Stimulated activated CD8-positive, alpha-beta memory T cell treated with anti-CD3 and anti-CD28 coated beads, Interleukin-2, amount 100 ng/mL, for 48 hours (primary cell): ENCODE data around the gene GGA2.
"Not testable (repeated sequence)": the region's sequence is repeated elsewhere in the genome, so short reads cannot be mapped to it uniquely, and the experiment has no call there.

Source experiments
- DNase-seq, 2 donors: peaks; one replicate each; pipeline ENCODE4 v3.0.0-alpha.2; 2020; ENCODE audit warnings: low read depth in 2 of 2

Gene GGA2

GRCh38 chr16:23478566-23478965 lies 31.7 kb downstream of the GGA2 start:
- DNase-seq, result no peak

DNA sequence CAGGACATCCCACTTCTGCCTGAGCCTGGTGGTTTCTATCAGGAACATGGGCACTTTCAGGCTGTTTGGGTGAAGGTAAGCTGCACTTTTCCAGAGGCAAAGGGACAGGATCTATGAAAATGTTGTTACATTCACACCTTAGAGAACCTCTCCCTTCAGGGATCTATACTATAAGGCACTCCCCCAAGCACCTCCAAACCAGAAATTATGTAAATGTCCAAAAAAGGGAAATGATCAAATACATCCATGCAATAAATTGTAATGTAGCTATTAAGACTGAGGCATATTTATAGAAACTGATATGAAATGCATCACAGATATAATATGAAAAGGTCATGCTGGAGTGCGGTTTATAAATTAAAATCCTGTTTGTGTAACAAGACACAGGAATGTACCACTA lies 34.0 kb downstream of the GGA2 start:
- no peak for DNase-seq

DNA sequence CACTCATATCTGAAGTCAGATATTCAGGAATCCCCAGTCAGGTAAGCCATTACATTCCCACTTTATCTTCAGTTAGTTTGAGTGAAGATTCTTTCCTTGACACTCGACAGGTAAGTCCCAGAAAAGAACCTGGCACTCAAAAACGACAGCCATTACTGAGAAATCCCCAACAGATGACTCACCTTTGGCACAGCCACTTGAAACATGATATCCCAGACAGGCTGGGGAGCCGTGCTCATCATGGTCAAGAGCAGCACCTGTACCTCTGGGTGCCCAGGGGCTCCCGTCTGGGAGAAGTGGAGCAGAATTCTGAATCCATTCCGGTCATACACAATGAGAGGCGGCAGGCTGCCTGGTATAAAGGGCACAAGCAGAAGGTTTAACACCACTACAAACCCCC lies 40.5 kb downstream of the GGA2 start:
- no peak for DNase-seq

- no peak for DNase-seq
Observed at GRCh38 chr16:23466162-23466885, 44.0 kb downstream of the GGA2 start.

DNA sequence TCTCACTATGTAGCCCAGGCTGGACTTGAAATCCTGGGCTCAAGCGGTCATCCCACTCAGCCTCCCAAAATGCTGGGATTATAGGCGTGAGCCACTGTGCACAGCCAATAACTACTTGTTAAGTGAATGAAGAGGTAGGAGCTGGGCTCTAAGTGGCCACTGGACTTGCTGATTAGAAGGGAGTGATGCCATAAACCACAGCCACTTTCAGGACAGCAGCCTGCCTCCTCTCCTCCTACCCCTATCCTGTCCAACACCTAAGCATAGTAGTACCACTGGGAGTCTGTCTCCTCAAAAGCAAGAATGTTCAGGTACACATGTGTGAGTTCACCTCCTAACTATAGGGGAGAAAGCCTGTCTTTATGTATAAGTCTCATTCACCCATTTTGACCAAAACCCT lies 45.1 kb downstream of the GGA2 start:
- DNase-seq, result no peak

- DNase-seq, result no peak
Observed at GRCh38 chr16:23464196-23464595, 46.1 kb downstream of the GGA2 start.

- DNase-seq, result not testable (repeated sequence)
Observed at GRCh38 chr16:23462994-23463393, 47.3 kb downstream of the GGA2 start.

- DNase-seq, result no peak
Observed at GRCh38 chr16:23453338-23454052, 56.8 kb downstream of the GGA2 start.

DNA sequence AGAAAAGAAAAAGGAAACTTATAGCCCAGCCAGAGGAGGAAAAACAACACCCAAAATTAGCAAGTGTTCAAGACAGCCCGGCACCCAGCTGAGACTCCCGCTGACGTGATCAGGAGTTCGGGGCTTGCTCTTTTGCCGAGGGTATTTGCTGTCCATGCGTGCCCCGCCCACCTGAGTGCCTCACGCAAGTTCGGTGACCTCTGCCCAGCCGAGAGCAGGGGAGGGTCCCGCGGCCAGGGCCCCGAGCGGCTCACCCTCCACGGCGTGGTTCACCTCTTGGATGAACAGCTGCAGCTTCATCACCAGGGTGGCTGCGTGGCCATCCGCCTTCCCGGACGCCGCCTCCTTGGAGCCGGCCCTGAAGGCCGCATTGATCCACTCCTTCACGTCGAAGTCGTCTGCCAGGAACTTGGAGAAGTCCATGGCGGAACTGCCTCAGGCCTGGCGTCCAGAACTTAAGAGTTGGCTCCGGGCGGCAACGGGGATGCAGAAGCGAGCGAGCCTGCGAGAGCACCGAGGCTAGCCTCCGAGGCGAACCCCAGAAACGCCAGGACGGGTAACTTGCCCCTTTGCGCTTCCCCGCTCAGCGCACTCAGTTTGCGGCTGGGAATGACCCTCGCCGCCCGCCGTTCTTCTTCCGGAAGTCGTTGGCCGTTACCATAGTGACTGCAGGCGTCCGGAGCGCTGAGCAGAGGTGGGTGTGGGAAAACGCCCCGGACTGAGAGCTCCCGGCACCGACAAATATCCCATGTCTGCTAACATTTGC lies 57.5 kb downstream of the GGA2 start, which contains the start of gene COG7:
COG7 (minus strand) TSS at position 618 of the 766 bp plus-strand sequence; CDS start at position 423, 195 bp downstream.
- peak; percentile 79 to 83 for DNase-seq

GRCh38 chr16:23452221-23452571 lies 58.1 kb downstream of the GGA2 start:
- DNase-seq, result no peak

DNA sequence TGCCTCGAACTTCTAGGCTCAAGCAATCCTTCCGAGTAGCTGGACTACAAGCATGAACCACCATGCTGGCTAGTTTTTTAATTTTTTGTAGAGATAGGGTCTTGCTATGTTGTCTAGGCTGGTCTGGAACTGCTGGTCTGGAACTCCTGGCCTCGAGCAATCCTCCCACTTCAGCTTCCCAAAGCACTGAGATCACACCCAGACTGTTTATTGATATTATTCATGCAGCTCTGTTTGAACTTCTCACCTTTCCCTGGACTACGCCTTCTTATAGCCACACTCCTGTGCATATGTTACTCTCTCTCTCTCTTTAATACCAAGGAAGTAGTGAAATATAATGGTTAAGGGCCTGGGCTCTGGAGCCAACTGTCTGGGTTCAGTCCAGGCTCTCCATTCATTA lies 61.9 kb downstream of the GGA2 start:
- no peak for DNase-seq

- DNase-seq, result not testable (repeated sequence)
Observed at GRCh38 chr16:23437542-23437941, 72.8 kb downstream of the GGA2 start.

GRCh38 chr16:23436951-23437350 lies 73.3 kb downstream of the GGA2 start:
- no peak for DNase-seq

- DNase-seq, result peak; percentile 42 to 54
Observed at GRCh38 chr16:23435500-23435899, 74.8 kb downstream of the GGA2 start.

- DNase-seq, result no peak
Observed at GRCh38 chr16:23434380-23434779, 75.9 kb downstream of the GGA2 start.

DNA sequence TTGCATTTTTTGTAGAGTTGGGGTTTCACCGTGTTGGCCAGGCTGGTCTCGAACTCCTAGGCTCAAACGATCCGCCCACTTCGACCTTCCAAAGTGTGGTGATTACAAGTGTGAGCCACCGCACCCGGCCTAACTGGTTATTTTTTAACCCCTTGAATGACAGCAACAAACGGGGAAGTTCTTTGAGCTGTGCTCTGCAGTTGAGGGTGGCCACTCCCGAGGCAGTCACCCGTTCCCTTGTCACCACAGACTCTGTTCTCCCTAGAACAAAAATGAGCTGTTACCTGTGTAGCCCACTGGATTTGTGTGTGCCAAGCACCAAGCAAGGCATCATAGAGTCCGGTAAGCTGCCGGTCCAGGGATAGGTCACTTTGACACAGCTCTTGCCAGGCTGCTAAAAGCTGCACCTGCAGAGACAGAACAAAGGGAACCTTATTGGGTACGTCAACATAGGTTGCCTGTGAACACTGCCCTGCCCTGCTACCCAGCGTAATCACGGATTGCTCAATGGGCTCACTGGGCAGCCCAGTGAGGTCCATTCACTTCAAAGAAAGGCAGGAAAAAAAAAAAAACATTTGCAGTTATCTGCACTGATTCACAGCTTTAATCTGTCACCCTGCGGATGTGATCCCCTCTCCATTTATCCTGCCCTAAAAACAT lies 76.9 kb downstream of the GGA2 start:
- DNase-seq, result no peak

GRCh38 chr16:23432176-23433128 lies 77.8 kb downstream of the GGA2 start:
- DNase-seq, result no peak

- DNase-seq, result no peak
Observed at GRCh38 chr16:23428351-23428750, 81.9 kb downstream of the GGA2 start.

GRCh38 chr16:23424292-23424958 lies 85.9 kb downstream of the GGA2 start:
- no peak for DNase-seq

- no peak for DNase-seq
Observed at GRCh38 chr16:23423496-23424049, 86.7 kb downstream of the GGA2 start.
